B cell (primary cell): ENCODE measurements around the gene D2HGDH. TPM values are rescaled to one million over a fixed set of nuclear protein-coding genes. Genes with fewer than 3 reads are reported as not detected.

Experiments
- ATAC-seq: fragments of 200-7000 bp; cut with Tn5 transposase; one replicate; pipeline ENCODE4 v1.10.0; 2021; ENCODE audit warnings: low read depth, mild to moderate bottlenecking, moderate number of reproducible peaks, moderate library complexity
- CTCF ChIA-PET: fragments of 350-600 bp; sonication (Branson Sonifier 250); formaldehyde crosslinking; loops from one replicate; lab custom pipeline; 2021; ENCODE audit warnings: antibody characterized with exemption, inconsistent platforms; lab: Charles Lee
- POLR2A ChIA-PET: fragments of 350-600 bp; sonication (Branson Sonifier 250); formaldehyde crosslinking; loops from one replicate; lab custom pipeline; 2021; ENCODE audit warnings: antibody characterized with exemption; lab: Charles Lee
- DNase-seq: peaks from one replicate; pipeline ENCODE4 v3.0.0; 2013
- H2AFZ ChIP-seq: 2 replicates; pipeline ENCODE4 v1.6.1; 2012; ENCODE audit warnings: mild to moderate bottlenecking, low read depth, low read length; ENCODE audit not compliant: insufficient read depth, poor library complexity, severe bottlenecking
- H3K27ac ChIP-seq, 2 donors: 1 replicate in 1 of 2; 2 replicates in 1 of 2; pipeline ENCODE4 v1.5.1; 2012 to 2013; ENCODE audit warnings: low read length in 2 of 2, mild to moderate bottlenecking in 2 of 2, moderate library complexity in 1 of 2
- H3K27me3 ChIP-seq, 4 experiments: fragments of 200-600 bp in 1 of 4; sonication (generic) in 1 of 4; replicated peaks in 1 of 4; 1 replicate in 2 of 4; 2 replicates in 2 of 4; pipeline versions ENCODE4 v1.6.1 to v1.7.0; 2013 to 2016; ENCODE audit warnings: low read length in 3 of 4, mild to moderate bottlenecking in 2 of 4, mixed read lengths in 1 of 4, moderate library complexity in 1 of 4; ENCODE audit not compliant: insufficient read depth in 4 of 4, control insufficient read depth in 3 of 4; ENCODE audit errors: control extremely low read depth in 1 of 4
- H3K36me3 ChIP-seq, 2 experiments: replicated peaks in 1 of 2; 1 replicate in 1 of 2; 2 replicates in 1 of 2; pipeline versions ENCODE4 v1.6.1 to v1.7.1; 2013; ENCODE audit warnings: low read length in 1 of 2; ENCODE audit not compliant: insufficient read depth in 2 of 2, control insufficient read depth in 1 of 2; ENCODE audit errors: control extremely low read depth in 1 of 2, extremely low read depth in 1 of 2
- H3K4me1 ChIP-seq, 2 donors: fragments of 200-600 bp in 1 of 2; sonication (generic) in 1 of 2; 1 replicate in 1 of 2; 2 replicates in 1 of 2; pipeline versions ENCODE4 v1.5.1 to v1.6.1; 2013 to 2017; ENCODE audit warnings: low read length in 2 of 2; ENCODE audit not compliant: control insufficient read depth in 2 of 2, insufficient read depth in 2 of 2
- H3K4me2 ChIP-seq: replicated peaks from 2 replicates; pipeline ENCODE3; 2012; ENCODE audit warnings: mild to moderate bottlenecking, low read depth, low read length; ENCODE audit not compliant: poor library complexity, severe bottlenecking
- H3K4me3 ChIP-seq, 5 experiments: fragments of 200-600 bp in 1 of 5; sonication (generic) in 1 of 5; 1 replicate in 3 of 5; 2 replicates in 2 of 5; pipeline versions ENCODE4 v1.5.1 to v1.7.0; 2011 to 2016; ENCODE audit warnings: low read length in 4 of 5, mild to moderate bottlenecking in 4 of 5, low read depth in 2 of 5, control low read depth in 1 of 5, moderate library complexity in 1 of 5; ENCODE audit not compliant: insufficient read depth in 1 of 5; ENCODE audit errors: control extremely low read depth in 1 of 5, extremely low read depth in 1 of 5
- H3K79me2 ChIP-seq: fragments of 200-600 bp; sonication (generic); one replicate; pipeline ENCODE4 v1.6.0; 2016; ENCODE audit warnings: low read length; ENCODE audit not compliant: control insufficient read depth, insufficient read depth
- H3K9ac ChIP-seq: fragments of 200-600 bp; sonication (generic); 2 replicates; pipeline ENCODE4 v1.6.1; 2017; ENCODE audit warnings: mild to moderate bottlenecking, low read length, moderate library complexity
- H3K9me3 ChIP-seq, 3 donors: one replicate each; pipeline versions ENCODE4 v1.6.1 to v1.7.1; 2013; ENCODE audit warnings: low read length in 2 of 3; ENCODE audit not compliant: control insufficient read depth in 2 of 3, insufficient read depth in 1 of 3; ENCODE audit errors: control extremely low read depth in 1 of 3
- H4K20me1 ChIP-seq: 2 replicates; pipeline ENCODE4 v1.6.0; 2012; ENCODE audit warnings: mild to moderate bottlenecking, low read length; ENCODE audit not compliant: insufficient read depth, control insufficient read depth, poor library complexity, severe bottlenecking
- H3K27ac Mint-ChIP-seq: one replicate; pipeline ENCODE4 v1.8.0; 2021; ENCODE audit warnings: mixed read lengths
- H3K27me3 Mint-ChIP-seq: one replicate; pipeline ENCODE4 v1.8.0; 2021; ENCODE audit warnings: mixed read lengths
- H3K4me1 Mint-ChIP-seq: one replicate; pipeline ENCODE4 v1.8.0; 2021; ENCODE audit warnings: mixed read lengths
- H3K4me3 Mint-ChIP-seq: one replicate; pipeline ENCODE4 v1.8.0; 2021; ENCODE audit warnings: mixed read lengths
- H3K9me3 Mint-ChIP-seq: one replicate; pipeline ENCODE4 v1.8.0; 2022; ENCODE audit warnings: mixed read lengths; ENCODE audit not compliant: insufficient read depth
- CTCF ChIP-seq: fragments of 200-600 bp; IDR thresholded peaks from one replicate; pipeline ENCODE4 v1.8.0; 2022; ENCODE audit warnings: antibody characterized with exemption, mild to moderate bottlenecking
- EZH2 ChIP-seq: IDR thresholded peaks from 2 replicates; pipeline ENCODE4 v1.6.1; 2012; ENCODE audit warnings: borderline replicate concordance, low read depth, mild to moderate bottlenecking, moderate library complexity, low read length; ENCODE audit not compliant: insufficient read depth, poor library complexity, severe bottlenecking
- WGBS: methylation state at CpG from one replicate; pipeline ENCODE4 v1.1.5; 2013; ENCODE audit warnings: missing lambda C conversion rate; ENCODE audit not compliant: insufficient coverage; 5-methylcytosine and 5-hydroxymethylcytosine counted together
- intact Hi-C: fragments of 100-400 bp; cut with micrococcal nuclease; formaldehyde crosslinking; loops from one replicate; pipeline ENCODE4 v1.10.0; 2022
- polyA plus RNA-seq: library from polyadenylated mRNA; depleted of rRNA; stranded (reverse); fragments of >200 nt; gene quantifications from 2 replicates; pipeline ENCODE4 v1.2.3, GENCODE V29; 2012
- total RNA-seq, 2 donors: library from RNA; stranded (reverse); fragments of 120-200 nt in 1 of 2; gene quantifications; 1 replicate in 1 of 2; 2 replicates in 1 of 2; pipeline versions ENCODE4 v1.2.3 to v1.2.4, GENCODE V29; 2013 to 2022

The D2HGDH gene
- total and polyA plus RNA-seq, 2 donors (not counting 1 experiment from before 2014, with no cell fraction given): 44.0 to 67.7 TPM

DNA sequence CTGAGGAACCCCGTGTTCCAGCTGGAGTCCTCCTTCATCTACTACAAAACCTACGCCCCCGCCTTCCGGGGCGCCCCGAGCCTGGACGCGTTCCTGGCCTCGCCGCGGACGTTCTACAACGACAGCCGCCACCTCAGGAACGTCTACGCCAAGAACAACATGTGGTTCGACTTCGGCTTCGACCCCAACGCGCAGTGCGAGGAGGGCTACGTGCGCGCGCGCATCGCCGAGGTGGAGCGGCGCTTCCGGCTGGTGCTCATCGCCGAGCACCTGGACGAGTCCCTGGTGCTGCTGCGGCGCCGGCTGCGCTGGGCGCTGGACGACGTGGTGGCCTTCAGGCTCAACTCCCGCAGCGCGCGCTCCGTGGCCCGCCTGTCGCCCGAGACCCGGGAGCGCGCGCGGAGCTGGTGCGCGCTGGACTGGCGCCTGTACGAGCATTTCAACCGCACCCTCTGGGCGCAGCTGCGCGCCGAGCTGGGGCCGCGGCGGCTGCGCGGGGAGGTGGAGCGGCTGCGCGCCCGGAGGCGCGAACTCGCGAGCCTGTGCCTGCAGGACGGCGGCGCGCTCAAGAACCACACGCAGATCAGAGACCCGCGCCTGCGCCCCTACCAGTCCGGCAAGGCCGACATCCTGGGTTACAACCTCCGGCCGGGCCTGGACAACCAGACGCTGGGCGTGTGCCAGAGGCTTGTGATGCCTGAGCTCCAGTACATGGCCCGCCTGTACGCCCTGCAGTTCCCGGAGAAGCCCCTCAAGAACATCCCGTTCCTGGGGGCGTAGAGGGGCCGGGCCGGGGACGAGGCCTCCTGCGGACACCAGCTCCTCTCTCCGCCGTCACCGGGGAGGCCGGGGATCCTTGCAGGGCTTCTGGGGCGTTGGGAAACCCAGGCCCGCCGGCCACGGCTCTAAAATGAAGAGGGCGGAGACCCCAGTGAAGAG lies 69.2 kb downstream of the D2HGDH start:
- Histone ChIP-seq H2AFZ (peak overlapping the region; percentile 50), H3K27me3 (peaks cover 0 to 13% (median 10%) of the 10 kb centered on the region in 4 experiments), H3K9ac (peak overlapping the region; percentile 54), H3K4me3 (peak overlapping the region in 4 of 5 experiments; percentile 15 to 49 (median 44)), H3K36me3 (no peaks in the 10 kb centered on the region), H3K9me3 (no peaks in the 10 kb centered on the region), H4K20me1 (no peaks in the 10 kb centered on the region), H3K79me2 (no peaks in the 10 kb centered on the region), H3K27ac (no peak overlapping the region), H3K4me2 (peak overlapping the region; percentile 86), H3K4me1 (peaks cover 12 to 19% of the 10 kb centered on the region in 2 donors)
- POLR2A ChIA-PET: no interaction called here
- CTCF ChIA-PET: interaction anchor here (1.7 kb wide), 1 partner anchor 75 kb away, joined by 3 read pairs; no protein-coding TSS in a partner anchor
- intact Hi-C loops: no loop called here
- Mint-ChIP-seq H3K27me3 (peaks cover 9% of the 10 kb centered on the region), H3K4me1 (peaks cover 17% of the 10 kb centered on the region), H3K9me3 (no peaks in the 10 kb centered on the region), H3K4me3 (peak overlapping the region; percentile 72), H3K27ac (no peak overlapping the region)
- no peak for TF ChIP-seq EZH2
- no peak for TF ChIP-seq CTCF
- ATAC-seq (peak; percentile 47), DNase-seq (peak; percentile 71)
- 4% methylated on average over 109 of the region's 109 CpGs for WGBS
